Liver (tissue), 9 donors: ENCODE measurements around the gene INSM1. TPM values are rescaled to one million over a fixed set of nuclear protein-coding genes. Genes with fewer than 3 reads are reported as not detected.

ENCODE experiments used
- DNase-seq: peaks from one replicate; pipeline ENCODE4 v3.0.0-alpha.2; 2017; ENCODE audit warnings: low spot score
- H3K27ac ChIP-seq, 2 donors: one replicate each; pipeline ENCODE4 v1.7.0; 2013; ENCODE audit warnings: inconsistent platforms in 2 of 2, low read length in 2 of 2, control low read depth in 1 of 2, low read depth in 1 of 2, mild to moderate bottlenecking in 1 of 2
- H3K27me3 ChIP-seq, 4 donors: one replicate each; pipeline versions ENCODE4 v1.6.1 to v1.7.0; 2013; ENCODE audit warnings: low read length in 3 of 4, inconsistent platforms in 1 of 4, mild to moderate bottlenecking in 1 of 4, moderate library complexity in 1 of 4; ENCODE audit not compliant: control insufficient read depth in 4 of 4, insufficient read depth in 4 of 4
- H3K36me3 ChIP-seq, 4 donors: one replicate each; pipeline versions ENCODE4 v1.6.1 to v1.7.0; 2013; ENCODE audit warnings: low read length in 3 of 4, mild to moderate bottlenecking in 3 of 4, low read depth in 1 of 4, moderate library complexity in 1 of 4; ENCODE audit not compliant: control insufficient read depth in 4 of 4, insufficient read depth in 3 of 4
- H3K4me1 ChIP-seq, 4 donors: one replicate each; pipeline versions ENCODE4 v1.6.1 to v1.7.0; 2013; ENCODE audit warnings: low read length in 3 of 4, mild to moderate bottlenecking in 3 of 4, moderate library complexity in 1 of 4; ENCODE audit not compliant: control insufficient read depth in 4 of 4, insufficient read depth in 4 of 4
- H3K4me3 ChIP-seq, 3 donors: one replicate each; pipeline versions ENCODE4 v1.6.1 to v1.7.0; 2013; ENCODE audit warnings: low read length in 3 of 3, control low read depth in 1 of 3, low read depth in 1 of 3, mild to moderate bottlenecking in 1 of 3
- H3K9ac ChIP-seq, 2 donors: one replicate each; pipeline ENCODE4 v1.7.0; 2013; ENCODE audit warnings: low read length in 2 of 2, mild to moderate bottlenecking in 2 of 2, moderate library complexity in 2 of 2, control low read depth in 1 of 2, low read depth in 1 of 2
- H3K9me3 ChIP-seq, 4 donors: one replicate each; pipeline versions ENCODE4 v1.6.1 to v1.7.0; 2013; ENCODE audit warnings: low read length in 3 of 4; ENCODE audit not compliant: control insufficient read depth in 4 of 4
- EGR1 ChIP-seq, 2 donors: IDR thresholded peaks; 2 replicates each; pipeline ENCODE4 v1.6.1; 2016 to 2018; ENCODE audit warnings: antibody characterized with exemption in 2 of 2, low read depth in 2 of 2
- FOXA2 ChIP-seq: IDR thresholded peaks from 2 replicates; pipeline ENCODE4 v1.6.1; 2016; ENCODE audit warnings: antibody characterized with exemption
- GABPA ChIP-seq, 2 donors: IDR thresholded peaks in 1 of 2; conservative IDR thresholded peaks in 1 of 2; 2 replicates each; pipeline ENCODE4 v1.6.1; 2016; ENCODE audit warnings: antibody characterized with exemption in 2 of 2, mild to moderate bottlenecking in 1 of 2, moderate library complexity in 1 of 2
- HNF4A ChIP-seq, 2 donors: conservative IDR thresholded peaks; 2 replicates each; pipeline ENCODE4 v1.6.1; 2016; ENCODE audit warnings: antibody characterized with exemption in 2 of 2, mild to moderate bottlenecking in 2 of 2
- HNF4G ChIP-seq: IDR thresholded peaks from 2 replicates; pipeline ENCODE4 v1.6.1; 2016; ENCODE audit warnings: antibody characterized with exemption
- JUND ChIP-seq, 2 donors: IDR thresholded peaks; 2 replicates each; pipeline ENCODE4 v1.6.1; 2016; ENCODE audit warnings: antibody characterized with exemption in 2 of 2
- NR2F2 ChIP-seq: IDR thresholded peaks from 2 replicates; pipeline ENCODE4 v1.6.1; 2016; ENCODE audit warnings: antibody characterized with exemption
- RAD21 ChIP-seq, 2 donors: IDR thresholded peaks; 2 replicates each; pipeline ENCODE4 v1.6.1; 2016; ENCODE audit warnings: antibody characterized with exemption in 2 of 2, mild to moderate bottlenecking in 2 of 2
- RXRA ChIP-seq, 2 donors: IDR thresholded peaks; 2 replicates each; pipeline ENCODE4 v1.6.1; 2017 to 2018; ENCODE audit warnings: antibody characterized with exemption in 2 of 2, mild to moderate bottlenecking in 1 of 2
- SP1 ChIP-seq: IDR thresholded peaks from 2 replicates; pipeline ENCODE4 v1.6.1; 2018; ENCODE audit warnings: antibody characterized with exemption, mild to moderate bottlenecking
- TAF1 ChIP-seq: conservative IDR thresholded peaks from 2 replicates; pipeline ENCODE4 v1.6.1; 2016; ENCODE audit warnings: antibody characterized with exemption, mild to moderate bottlenecking
- YY1 ChIP-seq: IDR thresholded peaks from 2 replicates; pipeline ENCODE4 v1.6.1; 2016; ENCODE audit warnings: antibody characterized with exemption, mild to moderate bottlenecking
- WGBS: extraction: QIAGEN DNeasy Blood & Tissue Kit; methylation state at CpG from one replicate; pipeline ENCODE4 v1.1.7; 2013; 5-methylcytosine and 5-hydroxymethylcytosine counted together
- polyA plus RNA-seq, 2 donors: library from polyadenylated mRNA; stranded (reverse) in 1 of 2; unstranded in 1 of 2; fragments of 200-250 nt in 1 of 2; fragments of >200 nt in 1 of 2; fragmentation: Nextera tagmentation in 1 of 2; extraction: Ambion mirVana in 1 of 2; gene quantifications; one replicate each; pipeline versions ENCODE4 v1.2.1 to v1.2.3, GENCODE V29; 2013 to 2015
- total RNA-seq, 2 donors: library from RNA; depleted of rRNA; stranded (reverse); fragments of >200 nt; gene quantifications; one replicate each; pipeline ENCODE4 v1.2.3, GENCODE V29; 2014
- TF ChIP-seq, protein P1 (sequence below): fragments of 150-350 bp; IDR thresholded peaks from 2 replicates; pipeline ENCODE4 v1.5.1; 2017; ENCODE audit warnings: improper control_type of control experiment, low read depth, low read length; ENCODE audit not compliant: missing input control
- TF ChIP-seq, protein P2 (sequence below): IDR thresholded peaks from 2 replicates; pipeline ENCODE4 v1.6.1; 2016; ENCODE audit warnings: antibody characterized with exemption
- TF ChIP-seq, protein P3 (sequence below): IDR thresholded peaks from 2 replicates; pipeline ENCODE4 v1.6.1; 2016; ENCODE audit warnings: antibody characterized with exemption
- TF ChIP-seq, protein P4 (sequence below): IDR thresholded peaks from 2 replicates; pipeline ENCODE4 v1.6.1; 2016; ENCODE audit warnings: antibody characterized with exemption, mild to moderate bottlenecking
- donor health status: healthy.
- donor health status: healthy.
- donor health status: healthy.
- donor health status: healthy.
- donor health status: healthy.

INSM1 gene
- total and polyA plus RNA-seq, 4 donors = not detected

DNA sequence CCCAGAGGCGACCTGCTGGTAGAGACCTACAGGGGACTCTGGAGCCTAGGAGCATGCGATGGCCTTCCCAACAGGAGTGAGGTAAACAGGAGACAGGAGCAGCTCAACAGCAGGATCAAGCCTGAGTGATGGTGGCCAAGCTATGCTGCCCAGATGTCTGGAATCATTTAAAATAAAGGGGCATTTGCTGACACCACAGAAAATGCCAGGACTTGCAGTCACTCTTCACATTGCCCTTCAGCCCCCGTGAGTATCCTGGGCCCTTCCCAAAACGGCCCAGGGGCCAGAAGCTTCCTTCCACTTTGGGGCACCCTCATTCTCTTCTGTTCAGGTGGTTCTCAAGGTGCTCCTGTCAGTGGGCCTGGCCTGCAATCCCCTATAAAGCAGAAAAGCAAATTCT is 23.2 kb downstream of the INSM1 start:
- Histone ChIP-seq H3K36me3 (peaks cover 7 to 53% (median 18%) of the 10 kb centered on the region in 4 donors), H3K27me3 (no peaks in the 10 kb centered on the region), H3K27ac (no peak overlapping the region), H3K9ac (no peak overlapping the region), H3K9me3 (no peaks in the 10 kb centered on the region), H3K4me3 (no peak overlapping the region), H3K4me1 (no peaks in the 10 kb centered on the region)
- TF ChIP-seq, protein P1, sequence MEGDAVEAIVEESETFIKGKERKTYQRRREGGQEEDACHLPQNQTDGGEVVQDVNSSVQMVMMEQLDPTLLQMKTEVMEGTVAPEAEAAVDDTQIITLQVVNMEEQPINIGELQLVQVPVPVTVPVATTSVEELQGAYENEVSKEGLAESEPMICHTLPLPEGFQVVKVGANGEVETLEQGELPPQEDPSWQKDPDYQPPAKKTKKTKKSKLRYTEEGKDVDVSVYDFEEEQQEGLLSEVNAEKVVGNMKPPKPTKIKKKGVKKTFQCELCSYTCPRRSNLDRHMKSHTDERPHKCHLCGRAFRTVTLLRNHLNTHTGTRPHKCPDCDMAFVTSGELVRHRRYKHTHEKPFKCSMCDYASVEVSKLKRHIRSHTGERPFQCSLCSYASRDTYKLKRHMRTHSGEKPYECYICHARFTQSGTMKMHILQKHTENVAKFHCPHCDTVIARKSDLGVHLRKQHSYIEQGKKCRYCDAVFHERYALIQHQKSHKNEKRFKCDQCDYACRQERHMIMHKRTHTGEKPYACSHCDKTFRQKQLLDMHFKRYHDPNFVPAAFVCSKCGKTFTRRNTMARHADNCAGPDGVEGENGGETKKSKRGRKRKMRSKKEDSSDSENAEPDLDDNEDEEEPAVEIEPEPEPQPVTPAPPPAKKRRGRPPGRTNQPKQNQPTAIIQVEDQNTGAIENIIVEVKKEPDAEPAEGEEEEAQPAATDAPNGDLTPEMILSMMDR = no peak
- TF ChIP-seq FOXA2 (no peak), HNF4A (conservative IDR thresholded peaks at IDR 0.05) (no peak), EGR1 (IDR thresholded peaks at IDR 0.05; ENCODE audit: low read depth in 2 of 2) (no peak), RAD21 (IDR thresholded peaks at IDR 0.05) (no peak), RXRA (IDR thresholded peaks at IDR 0.05) (no peak), TAF1 (no peak), JUND (IDR thresholded peaks at IDR 0.05) (no peak), GABPA (IDR thresholded peaks at IDR 0.05 in 1 of 2, conservative IDR thresholded peaks at IDR 0.05 in 1 of 2) (no peak), SP1 (no peak), HNF4G (no peak), YY1 (no peak)
- TF ChIP-seq, protein P2, sequence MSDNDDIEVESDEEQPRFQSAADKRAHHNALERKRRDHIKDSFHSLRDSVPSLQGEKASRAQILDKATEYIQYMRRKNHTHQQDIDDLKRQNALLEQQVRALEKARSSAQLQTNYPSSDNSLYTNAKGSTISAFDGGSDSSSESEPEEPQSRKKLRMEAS = no peak
- TF ChIP-seq, protein P3, sequence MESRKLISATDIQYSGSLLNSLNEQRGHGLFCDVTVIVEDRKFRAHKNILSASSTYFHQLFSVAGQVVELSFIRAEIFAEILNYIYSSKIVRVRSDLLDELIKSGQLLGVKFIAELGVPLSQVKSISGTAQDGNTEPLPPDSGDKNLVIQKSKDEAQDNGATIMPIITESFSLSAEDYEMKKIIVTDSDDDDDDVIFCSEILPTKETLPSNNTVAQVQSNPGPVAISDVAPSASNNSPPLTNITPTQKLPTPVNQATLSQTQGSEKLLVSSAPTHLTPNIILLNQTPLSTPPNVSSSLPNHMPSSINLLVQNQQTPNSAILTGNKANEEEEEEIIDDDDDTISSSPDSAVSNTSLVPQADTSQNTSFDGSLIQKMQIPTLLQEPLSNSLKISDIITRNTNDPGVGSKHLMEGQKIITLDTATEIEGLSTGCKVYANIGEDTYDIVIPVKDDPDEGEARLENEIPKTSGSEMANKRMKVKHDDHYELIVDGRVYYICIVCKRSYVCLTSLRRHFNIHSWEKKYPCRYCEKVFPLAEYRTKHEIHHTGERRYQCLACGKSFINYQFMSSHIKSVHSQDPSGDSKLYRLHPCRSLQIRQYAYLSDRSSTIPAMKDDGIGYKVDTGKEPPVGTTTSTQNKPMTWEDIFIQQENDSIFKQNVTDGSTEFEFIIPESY = no peak
- TF ChIP-seq, protein P4, sequence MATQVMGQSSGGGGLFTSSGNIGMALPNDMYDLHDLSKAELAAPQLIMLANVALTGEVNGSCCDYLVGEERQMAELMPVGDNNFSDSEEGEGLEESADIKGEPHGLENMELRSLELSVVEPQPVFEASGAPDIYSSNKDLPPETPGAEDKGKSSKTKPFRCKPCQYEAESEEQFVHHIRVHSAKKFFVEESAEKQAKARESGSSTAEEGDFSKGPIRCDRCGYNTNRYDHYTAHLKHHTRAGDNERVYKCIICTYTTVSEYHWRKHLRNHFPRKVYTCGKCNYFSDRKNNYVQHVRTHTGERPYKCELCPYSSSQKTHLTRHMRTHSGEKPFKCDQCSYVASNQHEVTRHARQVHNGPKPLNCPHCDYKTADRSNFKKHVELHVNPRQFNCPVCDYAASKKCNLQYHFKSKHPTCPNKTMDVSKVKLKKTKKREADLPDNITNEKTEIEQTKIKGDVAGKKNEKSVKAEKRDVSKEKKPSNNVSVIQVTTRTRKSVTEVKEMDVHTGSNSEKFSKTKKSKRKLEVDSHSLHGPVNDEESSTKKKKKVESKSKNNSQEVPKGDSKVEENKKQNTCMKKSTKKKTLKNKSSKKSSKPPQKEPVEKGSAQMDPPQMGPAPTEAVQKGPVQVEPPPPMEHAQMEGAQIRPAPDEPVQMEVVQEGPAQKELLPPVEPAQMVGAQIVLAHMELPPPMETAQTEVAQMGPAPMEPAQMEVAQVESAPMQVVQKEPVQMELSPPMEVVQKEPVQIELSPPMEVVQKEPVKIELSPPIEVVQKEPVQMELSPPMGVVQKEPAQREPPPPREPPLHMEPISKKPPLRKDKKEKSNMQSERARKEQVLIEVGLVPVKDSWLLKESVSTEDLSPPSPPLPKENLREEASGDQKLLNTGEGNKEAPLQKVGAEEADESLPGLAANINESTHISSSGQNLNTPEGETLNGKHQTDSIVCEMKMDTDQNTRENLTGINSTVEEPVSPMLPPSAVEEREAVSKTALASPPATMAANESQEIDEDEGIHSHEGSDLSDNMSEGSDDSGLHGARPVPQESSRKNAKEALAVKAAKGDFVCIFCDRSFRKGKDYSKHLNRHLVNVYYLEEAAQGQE = no peak
- WGBS = 92% methylated on average over 4 of the region's 4 CpGs
- DNase-seq = no peak

DNA sequence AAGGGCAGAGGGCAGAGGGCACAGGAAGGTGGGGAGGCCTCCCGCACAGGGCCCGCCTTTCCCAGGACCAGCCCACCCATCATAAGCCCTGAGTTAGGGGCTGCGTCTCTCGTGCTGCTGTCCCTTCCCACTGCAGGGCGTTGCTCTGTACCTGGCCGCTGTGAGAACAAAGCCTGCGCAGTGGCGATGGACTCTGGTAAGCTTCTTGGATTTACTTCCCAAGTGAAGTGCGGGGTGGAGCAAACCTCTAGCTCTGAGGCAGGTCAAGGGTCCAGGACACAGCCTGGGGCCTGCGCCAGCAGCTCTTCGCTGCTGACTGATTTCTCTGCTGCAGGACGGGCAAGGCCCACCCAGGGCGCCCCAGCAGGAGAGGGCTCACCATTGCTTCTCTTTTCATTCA is 23.9 kb downstream of the INSM1 start:
- H3K27me3 ChIP-seq = no peaks in the 10 kb centered on the region
- no peak for DNase-seq
- no peaks in the 10 kb centered on the region for H3K9me3 ChIP-seq
- 93% methylated on average over 13 of the region's 13 CpGs for WGBS
- H3K4me3 ChIP-seq = no peak overlapping the region
- H3K9ac ChIP-seq = no peak overlapping the region
- H3K36me3 ChIP-seq = peaks cover 7 to 59% (median 19%) of the 10 kb centered on the region in 4 donors
- no peaks in the 10 kb centered on the region for H3K4me1 ChIP-seq
- no peak overlapping the region for H3K27ac ChIP-seq
- TF ChIP-seq NR2F2 (no peak), GABPA (IDR thresholded peaks at IDR 0.05 in 1 of 2, conservative IDR thresholded peaks at IDR 0.05 in 1 of 2) (no peak), HNF4A (conservative IDR thresholded peaks at IDR 0.05) (no peak), RAD21 (IDR thresholded peaks at IDR 0.05) (no peak)
